GM18951 (cell line): ENCODE results near the gene S1PR2.
"Not testable (repeated sequence)": the region's sequence is repeated elsewhere in the genome, so short reads cannot be mapped to it uniquely, and the experiment has no call there.

Experiments
- POLR2A ChIP-seq: IDR thresholded peaks from 4 replicates; pipeline ENCODE4 v1.6.1; 2011; ENCODE audit warnings: mild to moderate bottlenecking; ENCODE audit not compliant: insufficient read length, insufficient read depth; ENCODE audit errors: extremely low read depth
- in situ Hi-C: fragments of 300-500 bp; cut with MboI; formaldehyde crosslinking; loops from one replicate; pipeline ENCODE4 v1.12.0; 2022; ENCODE audit warnings: low sequenced_read_pairs, mixed read lengths, inconsistent platforms; ENCODE audit not compliant: unreplicated experiment

The S1PR2 gene

DNA sequence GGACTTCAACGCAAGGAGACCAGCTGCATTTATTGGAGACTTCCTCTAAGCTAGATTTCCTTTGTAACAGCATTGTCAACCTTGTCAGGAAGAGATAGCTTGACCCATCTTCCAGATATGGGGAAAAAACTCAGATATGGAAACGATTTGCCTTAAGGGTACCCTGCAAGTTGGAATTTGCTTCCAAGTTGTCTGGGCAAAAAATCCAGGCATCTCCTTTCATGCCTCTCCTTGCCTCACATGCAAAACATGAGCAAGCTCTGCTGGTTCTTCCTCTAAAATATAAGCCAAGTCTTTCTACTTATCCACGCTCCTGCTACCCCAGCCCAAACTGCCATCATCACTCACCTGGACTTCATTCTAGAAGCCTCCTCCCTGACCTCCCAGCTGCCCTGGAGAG, 30.0 kb downstream of the S1PR2 start:
- no peak for TF ChIP-seq POLR2A
- in situ Hi-C loops = no loop called here

- in situ Hi-C loops = not testable (repeated sequence)
Measured at GRCh38 chr19:10200101-10200500, 31.0 kb downstream of the S1PR2 start.

- in situ Hi-C loops = not testable (repeated sequence)
Measured at GRCh38 chr19:10198889-10199644, 32.1 kb downstream of the S1PR2 start.

- in situ Hi-C loops = no loop called here
Measured at GRCh38 chr19:10195199-10195519, 36.0 kb downstream of the S1PR2 start.

GRCh38 chr19:10194500-10195198, 36.5 kb downstream of the S1PR2 start, which contains the start of gene DNMT1:
Gene DNMT1, minus strand, starts transcription at chr19:10194953. Its CDS starts 54 bp downstream, at chr19:10194899.
- in situ Hi-C loops = no loop called here
- peak; percentile 99 for TF ChIP-seq POLR2A

More at GRCh38 chr19:10195199-10195519, 36.0 kb downstream of the S1PR2 start:
- no peak for TF ChIP-seq POLR2A

GRCh38 chr19:10193790-10194499, 37.2 kb downstream of the S1PR2 start:
- in situ Hi-C loops = no loop called here
- TF ChIP-seq POLR2A = no peak

DNA sequence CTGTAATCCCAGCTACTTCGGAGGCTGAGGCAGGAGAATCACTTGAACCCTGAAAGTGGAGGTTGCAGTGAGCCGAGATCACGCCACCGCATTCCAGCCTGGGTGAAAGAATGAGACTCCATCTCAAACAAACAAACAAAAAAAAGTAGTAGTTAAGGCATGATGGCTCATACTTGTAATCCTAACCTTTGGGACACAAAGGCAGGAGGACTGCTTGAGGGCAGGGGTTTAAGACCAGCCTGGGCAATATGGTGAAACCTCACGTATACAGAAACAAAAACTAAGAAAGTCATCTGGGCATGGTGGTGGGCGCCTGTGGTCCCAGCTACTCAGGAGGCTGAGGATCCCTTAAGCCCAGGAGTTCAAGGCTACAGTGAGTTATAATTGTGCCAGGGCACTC, 38.2 kb downstream of the S1PR2 start:
- TF ChIP-seq POLR2A = no peak
- in situ Hi-C loops = no loop called here

- in situ Hi-C loops = no loop called here
- no peak for TF ChIP-seq POLR2A
Measured at GRCh38 chr19:10191347-10191746, 39.8 kb downstream of the S1PR2 start.

DNA sequence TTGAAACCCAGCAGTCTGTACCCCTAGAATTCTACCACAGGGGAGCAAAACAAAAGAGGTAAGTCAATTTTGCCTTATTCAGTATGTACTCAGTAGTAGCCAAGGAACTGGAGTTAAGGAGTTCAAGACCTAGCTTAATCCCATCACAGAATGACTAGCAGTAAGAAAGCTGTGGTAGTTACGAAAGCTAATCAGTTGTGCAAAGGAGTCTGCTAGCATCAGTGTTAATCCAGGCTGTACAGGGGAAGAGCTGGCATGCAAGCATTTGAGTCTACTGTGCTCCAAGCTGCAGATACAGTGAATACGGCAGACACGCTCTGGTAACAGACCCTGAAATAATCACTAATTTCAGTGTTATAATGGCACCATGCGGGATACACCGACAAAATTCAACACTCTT, 41.1 kb downstream of the S1PR2 start:
- in situ Hi-C loops = no loop called here
- no peak for TF ChIP-seq POLR2A

- in situ Hi-C loops = loop anchor here (10.0 kb wide), 1 partner anchor 55 kb away; no protein-coding TSS in a partner anchor
- TF ChIP-seq POLR2A = no peak
Measured at GRCh38 chr19:10189616-10190015, 41.5 kb downstream of the S1PR2 start.

DNA sequence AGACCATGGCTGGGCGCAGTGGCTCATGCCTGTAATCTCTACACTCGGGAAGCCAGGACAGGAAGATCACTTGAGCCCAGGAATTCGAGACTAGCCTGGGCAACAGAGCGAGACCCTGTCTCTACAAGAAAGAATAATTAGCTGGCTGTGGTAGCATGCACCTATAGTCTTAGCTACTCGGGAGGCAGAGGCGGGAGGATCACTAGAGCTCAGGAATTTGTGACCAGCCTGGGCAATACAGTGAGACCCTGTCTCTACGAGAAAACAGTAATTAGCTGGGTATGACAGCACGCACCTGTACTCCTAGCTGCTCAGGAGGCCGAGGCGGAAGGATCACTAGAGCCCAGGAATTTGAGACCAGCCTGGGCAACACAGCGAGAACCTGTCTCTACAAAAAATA, 43.8 kb downstream of the S1PR2 start:
- in situ Hi-C loops = loop anchor here (10.0 kb wide), 1 partner anchor 57 kb away; no protein-coding TSS in a partner anchor
- no peak for TF ChIP-seq POLR2A

GRCh38 chr19:10184636-10185035, 46.5 kb downstream of the S1PR2 start:
- in situ Hi-C loops = loop anchor here (10.0 kb wide), 1 partner anchor 60 kb away; no protein-coding TSS in a partner anchor

GRCh38 chr19:10183926-10184325, 47.2 kb downstream of the S1PR2 start:
- TF ChIP-seq POLR2A = no peak
- in situ Hi-C loops = loop anchor here (10.0 kb wide), 1 partner anchor 61 kb away; no protein-coding TSS in a partner anchor

More at GRCh38 chr19:10184636-10185035, 46.5 kb downstream of the S1PR2 start:
- no peak for TF ChIP-seq POLR2A
